ENCODE results near the gene MAGI1.
"Not testable (repeated sequence)": the region's sequence is repeated elsewhere in the genome, so short reads cannot be mapped to it uniquely, and the experiment has no call there.

Gene MAGI1

DNA sequence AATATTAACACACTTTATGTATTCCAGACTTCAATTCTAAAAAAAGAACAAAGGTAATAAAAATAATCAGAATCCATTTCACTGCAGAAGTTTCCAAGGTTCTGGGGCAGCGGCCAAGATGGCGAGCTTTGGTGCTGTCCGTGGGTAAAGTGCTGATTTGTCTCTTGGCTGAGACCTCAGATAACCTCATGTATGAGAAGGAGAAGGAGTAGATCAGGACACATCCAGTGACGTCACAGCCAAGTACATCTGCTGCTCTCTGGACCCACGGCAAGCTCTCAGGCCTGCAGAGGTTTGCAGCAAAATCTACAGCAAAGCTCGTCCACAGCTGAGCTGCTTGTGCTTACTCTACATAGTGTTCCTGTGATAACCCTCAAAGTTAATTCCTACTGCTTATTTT, 165.7 kb downstream of the MAGI1 start:
- no peak for DNase-seq (ENCODE audit: low read depth)

DNA sequence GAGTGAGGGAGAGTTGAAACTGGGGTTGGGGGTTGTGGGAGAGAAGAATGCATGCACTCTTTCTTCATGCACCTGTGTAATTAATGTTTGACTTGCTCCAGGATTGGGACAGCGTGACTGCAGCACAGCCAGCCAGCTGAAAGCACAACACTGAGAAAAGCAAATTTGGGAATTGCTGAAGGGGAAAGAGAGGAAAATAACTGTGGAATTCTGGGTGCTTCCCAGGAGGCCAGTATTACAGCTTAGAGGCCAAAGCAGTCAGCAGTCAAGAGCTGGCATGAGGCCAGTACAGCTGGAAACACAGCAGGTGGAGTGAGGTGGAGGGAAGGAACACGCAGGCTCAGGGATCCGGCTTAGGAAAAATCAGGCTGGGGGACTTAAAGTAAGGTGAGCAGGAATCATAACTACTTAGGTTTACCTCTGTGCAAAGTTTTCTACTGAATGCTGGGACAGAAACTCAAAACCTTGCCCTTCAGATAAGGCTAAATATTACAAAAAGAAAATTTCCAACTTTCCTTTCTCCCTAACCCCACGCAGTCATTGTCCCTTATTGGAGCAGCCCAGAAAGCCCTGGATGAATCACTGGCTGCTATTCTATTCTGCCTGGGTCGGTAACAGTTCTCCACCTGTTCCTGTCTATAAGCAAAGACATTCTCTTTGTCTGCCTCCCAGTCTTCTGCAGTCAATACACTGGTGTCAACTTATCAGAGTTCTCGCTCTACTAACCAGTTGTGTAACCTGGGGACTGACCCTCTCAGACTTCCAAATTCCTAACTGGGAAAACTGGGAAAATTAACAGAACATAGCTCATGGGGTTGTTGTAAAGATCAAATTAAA, 167.2 kb downstream of the MAGI1 start:
- no peak for DNase-seq (ENCODE audit: low read depth)

DNA sequence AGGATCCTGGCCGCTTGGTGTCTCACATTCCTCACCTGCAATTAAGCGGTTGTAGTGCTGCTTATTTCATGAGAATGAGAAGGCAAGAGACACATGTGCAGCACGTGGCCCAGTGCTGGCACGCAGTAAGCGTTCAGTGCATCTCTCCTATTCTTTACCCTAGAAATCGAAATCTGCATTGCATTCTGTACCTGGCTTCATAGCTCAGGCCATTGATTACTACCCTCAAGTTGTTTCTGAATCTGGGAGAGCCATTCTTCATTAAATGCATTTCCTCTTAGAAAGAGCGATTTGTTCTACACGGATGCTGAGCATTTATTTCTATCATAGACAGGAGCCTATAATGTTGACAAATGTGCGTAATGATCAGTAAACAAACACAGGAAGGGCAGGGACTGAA, 168.9 kb downstream of the MAGI1 start:
- no peak for DNase-seq (ENCODE audit: low read depth)

DNA sequence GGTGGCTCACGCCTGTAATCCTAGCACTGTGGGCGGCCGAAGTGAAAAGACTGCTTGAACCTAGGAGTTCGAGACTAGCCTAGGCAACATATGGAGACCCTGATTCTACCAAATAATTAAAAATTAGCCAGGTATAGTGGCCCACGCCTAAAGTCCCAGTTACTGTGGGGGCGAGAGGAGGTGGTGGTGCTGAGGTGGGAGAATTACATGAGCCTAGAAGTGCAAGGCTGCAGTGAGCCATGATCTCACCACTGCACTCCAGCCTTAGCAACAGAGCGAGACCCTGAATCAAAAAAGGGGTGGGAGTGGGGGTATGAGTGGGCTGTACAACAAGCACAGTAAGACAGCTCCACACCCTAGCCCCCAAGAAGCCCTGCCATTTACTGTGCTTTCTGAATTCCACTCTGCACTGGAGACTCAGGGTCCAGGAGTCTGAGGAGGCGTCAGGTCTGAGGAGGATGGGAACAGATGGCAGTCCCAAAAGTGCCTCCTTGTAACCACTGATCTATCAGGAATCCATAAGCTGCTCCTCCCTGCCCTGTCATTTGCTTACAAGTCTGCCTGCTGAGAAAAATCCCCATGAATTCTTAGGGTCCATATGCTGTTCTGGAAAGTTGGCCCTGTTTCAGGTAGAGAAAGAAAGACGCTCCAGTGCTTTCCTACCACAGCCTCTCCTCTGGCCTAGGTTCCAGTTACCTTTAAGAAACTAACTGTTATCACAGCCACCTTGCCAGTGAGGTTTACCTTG, 171.1 kb downstream of the MAGI1 start:
- no peak for DNase-seq (ENCODE audit: low read depth)

DNA sequence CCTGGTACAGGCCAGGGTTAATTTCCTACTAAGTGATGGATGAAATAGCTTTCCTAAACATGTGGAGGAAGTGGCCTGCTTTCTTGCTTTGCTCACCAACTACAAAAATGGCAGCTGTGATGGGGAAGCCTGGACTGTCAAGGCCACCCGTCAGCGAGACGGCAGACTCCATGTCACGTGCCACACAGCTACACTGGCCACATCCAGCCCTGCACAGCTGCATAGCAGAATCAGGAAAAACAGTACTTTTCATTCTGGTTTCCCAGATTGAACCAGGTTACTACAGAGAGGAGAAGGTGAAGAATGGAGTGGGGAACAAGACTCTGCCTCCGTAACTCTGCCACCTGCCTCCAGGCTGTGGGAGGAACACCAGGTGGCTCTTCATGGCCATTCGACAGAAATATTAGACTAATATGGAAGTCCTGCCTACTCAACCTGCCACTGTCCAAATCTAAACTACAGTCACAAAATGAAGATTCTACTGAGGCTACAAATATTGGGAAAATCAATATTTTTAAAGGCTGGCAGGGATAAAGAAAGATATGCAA, 174.3 kb downstream of the MAGI1 start:
- no peak for DNase-seq (ENCODE audit: low read depth)

DNA sequence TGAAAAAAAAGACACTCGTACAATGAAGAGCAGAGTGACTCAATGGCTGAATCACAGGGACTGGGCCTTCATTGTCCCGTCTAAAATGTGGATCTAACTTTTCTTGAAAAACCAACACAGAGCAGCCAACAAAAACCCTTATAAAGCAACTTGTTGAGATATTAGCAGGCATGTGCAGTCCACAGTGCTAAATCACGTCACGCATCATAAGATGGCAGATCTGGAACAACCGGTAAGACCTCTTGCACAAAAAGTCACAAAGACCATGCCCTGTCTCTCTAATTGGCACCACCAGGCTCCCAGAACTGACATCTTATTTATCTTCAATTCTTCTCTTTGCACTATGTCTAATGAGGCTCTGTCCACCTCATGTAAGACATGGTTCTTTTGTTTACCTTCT, 177.0 kb downstream of the MAGI1 start:
- no peak for DNase-seq (ENCODE audit: low read depth)

DNA sequence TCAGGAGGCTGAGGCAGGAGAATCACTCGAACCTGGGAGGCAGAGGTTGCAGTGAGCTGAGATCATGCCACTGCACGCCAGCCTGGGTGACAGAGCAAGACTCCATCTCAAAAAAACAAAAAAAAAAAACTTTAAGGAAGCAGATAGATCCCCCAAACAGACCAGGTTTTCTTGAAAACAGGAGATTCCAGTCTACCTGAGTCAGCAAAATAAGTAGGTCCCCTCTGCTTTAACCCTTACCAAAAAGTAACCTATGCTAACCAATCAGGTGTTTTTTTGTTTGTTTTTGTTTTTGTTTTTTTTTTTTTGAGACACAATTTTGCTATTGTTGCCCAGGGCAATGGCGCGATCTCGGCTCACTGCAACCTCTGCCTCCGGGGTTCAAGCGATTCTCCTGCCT, 179.1 kb downstream of the MAGI1 start:
- not testable (repeated sequence) for DNase-seq (ENCODE audit: low read depth)

DNA sequence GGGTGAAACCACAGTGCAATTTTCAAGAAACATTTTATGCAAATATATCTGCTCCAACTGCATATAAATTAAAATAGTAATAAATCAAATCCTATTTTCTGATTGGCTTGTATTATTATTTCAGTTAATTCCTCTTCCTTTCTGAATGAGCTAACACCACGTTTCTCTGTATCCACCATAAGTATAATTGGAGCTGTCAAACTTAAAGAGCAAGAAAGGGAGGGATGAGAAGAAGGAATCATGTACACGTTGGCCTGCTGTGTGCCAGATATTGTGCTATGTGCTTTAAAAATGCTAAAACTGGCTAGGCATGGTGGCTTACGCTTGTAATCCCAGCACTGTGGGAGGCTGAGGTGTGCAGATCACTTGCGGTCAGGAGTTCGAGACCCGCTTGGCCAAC, 180.0 kb downstream of the MAGI1 start:
- DNase-seq (ENCODE audit: low read depth) = no peak

DNA sequence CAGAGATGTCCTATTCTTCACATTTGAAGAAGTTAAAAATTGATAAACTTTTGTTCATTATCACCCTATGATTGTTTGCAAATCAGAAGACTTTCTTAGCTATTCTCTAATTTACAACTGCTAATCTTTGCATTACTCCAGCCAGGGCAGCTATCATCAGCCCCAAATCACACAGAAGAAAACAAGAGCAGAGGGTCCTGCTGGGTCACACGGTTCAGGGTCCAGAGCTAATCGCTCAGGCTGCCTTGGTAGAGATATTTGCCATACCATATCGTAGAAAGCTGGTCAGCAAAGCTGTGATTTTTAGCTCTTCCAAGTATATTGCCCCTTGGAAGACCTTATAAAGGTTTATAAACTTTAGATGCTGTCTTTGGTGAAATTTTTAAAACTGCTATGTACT, 181.4 kb downstream of the MAGI1 start:
- DNase-seq (ENCODE audit: low read depth) = no peak

DNA sequence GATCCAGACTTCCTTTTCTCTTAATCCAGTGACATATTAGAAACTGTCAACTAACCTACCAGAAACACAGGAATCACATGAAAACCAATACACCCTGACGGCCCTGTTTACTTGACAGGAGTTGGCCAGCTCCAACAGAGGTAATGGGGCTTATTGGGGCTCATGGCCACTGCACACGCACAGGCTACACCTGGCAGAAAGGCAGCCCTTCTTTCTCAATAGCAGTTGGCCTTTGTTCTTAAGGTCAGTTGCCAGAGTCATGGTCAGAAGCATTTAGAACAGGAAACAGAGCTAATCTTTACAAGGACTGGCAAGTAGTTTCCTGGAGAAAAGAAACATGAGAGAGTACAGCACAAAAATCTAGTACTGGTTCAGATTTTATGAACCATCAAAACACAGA, 181.8 kb downstream of the MAGI1 start:
- DNase-seq (ENCODE audit: low read depth) = no peak

DNA sequence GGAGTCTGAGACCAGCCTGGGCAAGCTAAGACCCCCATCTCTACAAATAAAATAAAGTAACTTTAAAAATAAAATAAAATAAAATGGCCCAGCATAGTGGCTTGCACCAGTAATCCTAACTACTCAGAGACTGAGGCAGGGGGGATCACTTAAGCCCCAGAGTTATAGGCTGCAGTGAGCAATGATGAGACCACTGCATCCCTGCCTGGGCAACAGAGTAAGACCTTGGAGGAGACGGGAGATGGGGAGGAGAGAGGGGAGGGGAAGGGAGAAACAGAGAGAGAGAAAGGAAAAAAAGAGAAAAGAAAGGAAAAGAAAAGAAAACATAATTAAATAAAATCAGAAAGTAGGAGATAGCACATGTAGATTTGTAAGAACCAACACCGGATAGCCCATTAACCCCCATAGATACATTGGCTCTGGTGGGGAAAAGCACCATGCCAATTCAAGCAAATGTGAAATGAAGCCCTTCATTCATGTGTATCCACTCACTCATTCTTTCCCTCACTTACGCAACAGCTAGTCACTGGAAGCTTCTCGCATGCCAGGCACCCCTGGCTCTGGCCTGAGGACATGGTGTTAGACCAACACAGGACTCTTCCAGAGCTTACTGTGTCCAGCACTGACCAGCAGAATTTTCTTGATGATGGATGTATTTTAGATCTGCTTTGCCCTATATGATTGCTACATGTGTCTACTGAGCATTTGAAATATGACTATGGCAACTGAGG, 183.2 kb downstream of the MAGI1 start:
- DNase-seq (ENCODE audit: low read depth) = no peak

DNA sequence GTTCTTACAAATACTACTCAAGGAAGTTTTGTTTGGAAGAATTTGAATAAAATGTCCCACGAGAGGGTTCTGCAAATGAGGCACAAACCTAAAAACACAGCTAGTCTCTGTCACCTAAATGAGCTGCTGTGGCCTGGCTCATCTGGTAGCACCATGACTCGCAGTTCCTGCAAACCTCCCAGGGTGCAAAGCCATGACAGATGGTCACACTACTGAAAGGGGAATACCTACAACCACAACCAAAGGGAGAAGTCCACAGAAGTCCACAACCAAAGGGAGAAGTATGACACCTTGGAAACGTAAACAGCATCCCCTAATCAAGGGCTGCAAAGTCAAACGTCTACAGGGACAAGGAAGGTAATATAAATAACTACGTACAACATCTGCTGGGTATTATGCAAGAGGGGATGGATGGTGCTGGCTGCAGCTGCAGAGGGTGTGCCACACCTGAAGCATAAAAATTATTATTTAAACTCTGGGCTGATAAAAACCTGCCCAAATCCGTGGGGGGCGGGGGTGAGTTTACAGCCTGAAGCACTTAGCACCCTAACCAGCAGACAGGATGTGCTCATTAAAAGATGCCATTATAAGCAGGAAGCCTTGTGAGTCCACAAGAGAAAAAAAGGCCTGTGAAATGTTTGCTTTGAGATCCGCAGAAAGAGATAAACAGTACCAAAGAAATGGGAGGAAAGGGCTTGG, 184.0 kb downstream of the MAGI1 start:
- no peak for DNase-seq (ENCODE audit: low read depth)

DNA sequence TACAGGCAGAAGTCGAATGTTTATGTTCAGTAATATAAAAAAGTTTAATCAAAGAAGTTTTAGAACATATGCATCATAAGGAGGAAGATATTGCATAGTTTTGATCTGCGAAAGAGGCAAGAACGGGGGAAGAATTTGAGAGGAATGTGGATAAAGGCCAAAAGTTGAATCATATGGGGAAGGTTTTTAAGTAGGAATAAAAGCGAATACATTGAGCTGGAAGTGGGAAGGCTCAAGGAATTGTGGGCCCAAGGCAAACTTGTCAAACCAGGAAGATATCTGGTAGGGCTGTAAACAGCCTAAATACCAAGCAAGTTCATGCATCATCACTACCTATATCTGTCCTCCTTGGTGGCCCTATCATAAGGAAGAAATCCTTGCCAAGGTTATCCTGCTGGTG, 186.9 kb downstream of the MAGI1 start:
- no peak for DNase-seq (ENCODE audit: low read depth)

DNA sequence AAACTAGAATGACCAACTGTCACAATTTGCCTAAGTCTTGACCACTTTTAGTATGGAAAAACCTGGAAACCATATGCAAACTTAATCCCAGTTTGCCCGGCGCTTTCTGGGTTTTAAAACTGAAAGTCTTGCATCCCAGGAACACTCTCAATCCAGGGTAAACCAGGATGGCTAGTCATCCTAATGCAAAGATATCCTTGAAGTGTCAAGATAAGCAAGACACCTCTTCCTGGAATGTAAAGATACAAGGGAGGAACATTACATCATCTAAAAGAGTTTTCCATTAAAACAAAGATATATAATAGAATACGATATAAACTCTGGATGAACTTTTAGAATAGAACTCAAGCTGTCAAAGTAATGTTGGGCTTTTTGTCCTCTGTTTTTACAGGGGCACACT, 188.5 kb downstream of the MAGI1 start:
- DNase-seq (ENCODE audit: low read depth) = no peak

DNA sequence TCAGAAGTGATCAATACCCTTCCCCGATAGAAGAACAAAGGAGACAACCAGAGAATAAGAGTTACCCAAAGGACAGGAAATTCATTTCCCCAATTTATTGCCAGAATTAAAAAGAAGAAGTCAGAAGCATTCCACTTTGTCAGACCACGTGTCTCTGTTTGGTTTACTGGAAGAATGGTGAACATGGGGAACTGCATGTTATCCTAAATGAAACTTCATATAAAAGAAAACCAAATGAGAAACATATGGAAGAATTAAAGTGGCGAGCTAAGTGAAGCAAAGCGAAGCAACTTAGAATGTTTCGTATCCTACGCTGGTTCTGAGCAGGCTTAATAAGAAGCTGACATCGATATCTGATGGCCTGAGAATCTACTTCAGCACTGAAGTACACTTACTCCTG, 190.7 kb downstream of the MAGI1 start:
- no peak for DNase-seq (ENCODE audit: low read depth)

DNA sequence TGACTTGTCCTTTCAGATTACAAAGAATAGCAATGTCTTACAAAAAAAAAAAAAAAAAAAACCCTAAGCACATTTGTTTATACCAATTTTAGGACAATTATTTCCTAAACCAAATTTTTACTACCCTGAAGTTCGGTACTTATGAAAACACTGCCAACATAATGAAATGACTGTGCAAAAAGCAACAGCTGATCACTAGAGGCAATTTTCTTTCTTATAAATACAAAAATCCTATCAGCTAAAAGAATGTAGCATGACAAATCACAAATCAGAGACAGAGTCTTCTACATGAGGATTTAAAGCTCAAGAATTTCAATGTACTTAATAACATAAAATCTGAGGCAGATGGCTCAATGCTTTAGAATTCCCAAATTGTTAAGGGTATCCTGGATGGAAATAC, 191.8 kb downstream of the MAGI1 start:
- no peak for DNase-seq (ENCODE audit: low read depth)

DNA sequence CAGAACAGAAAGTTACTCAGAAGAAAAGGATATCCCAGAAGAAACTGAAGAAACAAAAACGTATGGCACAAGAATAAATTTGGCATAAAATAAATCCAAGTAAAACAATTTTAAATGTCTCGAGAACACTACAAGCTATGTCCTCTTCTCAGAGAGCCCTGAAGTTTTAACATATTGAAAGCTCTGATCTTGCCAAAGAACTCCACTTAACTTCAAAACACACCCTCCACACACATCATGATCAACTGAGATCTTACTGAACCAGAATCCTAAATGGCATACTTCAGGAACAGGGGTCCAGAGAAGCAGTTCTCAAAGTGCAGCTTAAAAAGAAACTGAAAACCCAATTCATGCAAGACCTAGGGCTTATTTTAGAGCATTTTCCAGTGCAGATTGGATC, 194.3 kb downstream of the MAGI1 start:
- no peak for DNase-seq (ENCODE audit: low read depth)

DNA sequence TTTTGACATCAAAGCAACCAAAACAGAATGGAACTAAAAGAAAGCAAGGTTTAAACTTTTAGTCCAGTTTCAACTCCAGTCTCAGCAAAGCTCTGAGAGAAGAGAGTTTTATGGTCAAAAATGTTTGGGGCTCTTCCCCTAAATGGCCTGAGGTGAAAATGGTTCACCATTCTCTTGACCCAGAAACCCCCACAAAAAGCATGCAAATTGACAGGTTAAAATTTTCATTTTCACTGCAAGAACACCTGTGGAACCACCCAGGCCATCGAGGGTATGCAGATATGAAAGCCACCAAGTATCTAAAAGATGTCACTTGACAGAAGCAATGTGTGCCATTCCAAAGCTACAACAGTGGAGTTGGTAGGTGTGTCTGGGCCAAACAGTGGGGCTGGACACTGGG, 195.0 kb downstream of the MAGI1 start:
- no peak for DNase-seq (ENCODE audit: low read depth)

DNA sequence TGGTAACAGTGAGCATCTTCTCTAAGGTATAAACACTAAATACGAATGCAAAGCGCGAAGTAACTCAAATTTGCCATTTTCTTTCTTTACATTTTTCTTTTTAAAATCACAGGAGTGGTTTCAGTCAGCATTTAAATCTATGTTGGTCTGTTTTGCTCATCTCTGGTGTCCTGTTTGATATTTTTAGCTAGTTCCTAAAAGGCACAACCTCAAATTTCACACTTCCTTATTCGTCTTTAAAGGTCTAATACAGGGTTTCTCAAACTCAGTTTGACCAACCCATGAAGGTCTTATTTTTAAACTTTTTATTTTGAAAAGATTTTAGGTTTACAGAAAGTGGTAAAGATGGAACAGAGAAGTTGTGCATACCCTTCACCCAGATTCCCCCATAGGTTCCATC, 201.1 kb downstream of the MAGI1 start:
- DNase-seq (ENCODE audit: low read depth) = no peak

DNA sequence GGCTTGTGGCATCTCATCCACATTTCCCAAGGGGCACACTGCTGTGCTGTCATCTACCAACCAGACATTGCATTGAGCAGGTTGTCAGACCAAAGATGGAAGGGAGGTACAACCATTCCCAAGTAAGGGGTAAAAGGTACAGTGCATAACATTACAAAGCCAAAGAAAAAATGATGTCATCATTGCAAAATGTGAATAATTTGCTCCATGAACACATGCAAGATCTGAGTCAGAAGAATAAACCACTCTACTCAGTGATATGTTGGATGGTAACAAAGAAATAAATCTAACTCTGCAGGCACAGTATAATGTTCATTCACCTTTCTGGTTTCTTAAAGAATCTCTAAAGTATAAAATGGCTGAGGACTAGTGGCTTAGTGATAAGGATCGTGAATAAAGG, 202.7 kb downstream of the MAGI1 start:
- DNase-seq (ENCODE audit: low read depth) = no peak

DNA sequence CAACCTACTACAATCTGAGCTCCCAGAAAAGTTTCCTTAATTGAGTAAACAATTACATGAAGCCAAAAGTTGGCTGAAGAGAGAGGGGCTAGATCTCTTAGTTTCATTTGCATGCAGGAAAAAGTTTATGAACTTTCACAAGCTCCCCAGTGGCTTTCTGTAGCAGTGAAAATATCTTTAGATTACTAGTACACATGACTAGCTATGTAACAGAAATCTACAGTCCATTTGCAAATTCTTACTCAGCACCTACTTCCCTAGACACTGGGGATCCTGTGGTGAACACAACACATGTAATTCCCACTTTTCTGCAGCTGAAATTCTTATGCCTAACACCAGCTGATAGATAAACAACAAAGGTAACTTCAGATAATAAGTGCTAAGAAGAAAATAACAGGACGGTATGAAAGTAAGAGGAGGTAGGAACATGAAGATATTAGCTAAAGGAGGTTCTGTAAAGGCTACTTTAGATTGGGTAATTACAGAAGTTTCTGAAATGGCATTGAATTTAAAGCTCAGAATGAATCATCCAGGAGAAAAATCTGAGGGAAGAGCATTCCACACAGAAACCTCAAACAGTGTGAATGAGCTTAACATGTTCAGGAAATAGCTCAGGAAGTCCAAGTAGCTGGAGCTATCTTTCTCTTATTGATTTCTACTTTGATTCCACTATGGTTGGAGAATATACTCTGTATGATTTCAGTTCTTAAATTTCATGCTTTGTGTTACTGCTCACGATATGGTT, 204.8 kb downstream of the MAGI1 start:
- no peak for DNase-seq (ENCODE audit: low read depth)

All from stimulated activated CD8-positive, alpha-beta memory T cell treated with anti-CD3 and anti-CD28 coated beads, Interleukin-15, amount 100 ng/mL, for 24 hours (primary cell).